Natural killer cell treated with Interleukin-12 subunit alpha and Interleukin-12 subunit beta and Interleukin-15 and Interleukin-18, amount 100 ng/mL, for 72 hours (primary cell): ENCODE measurements around the gene RASA3. TPM values are rescaled to one million over a fixed set of nuclear protein-coding genes. Genes with fewer than 3 reads are reported as not detected.
"Not testable (repeated sequence)": the region's sequence is repeated elsewhere in the genome, so short reads cannot be mapped to it uniquely, and the experiment has no call there.

Experiments used
- ATAC-seq, 2 donors: fragments of 150-1000 bp; cut with Tn5 transposase in 1 of 2; sonication (Bioruptor Pico), chemical (Tn5 transposase) in 1 of 2; 2 replicates each; pipeline ENCODE4 v1.10.0; 2021
- DNase-seq: peaks from one replicate; pipeline ENCODE4 v3.0.0; 2022; ENCODE audit warnings: low spot score
- H3K27ac Mint-ChIP-seq, 2 donors: 1 replicate in 1 of 2; 2 replicates in 1 of 2; pipeline ENCODE4 v1.8.0; 2022; ENCODE audit warnings: mixed read lengths in 2 of 2, mild to moderate bottlenecking in 1 of 2, moderate library complexity in 1 of 2
- H3K27me3 Mint-ChIP-seq, 2 donors: 1 replicate in 1 of 2; 2 replicates in 1 of 2; pipeline ENCODE4 v1.8.0; 2022; ENCODE audit warnings: mixed read lengths in 2 of 2
- H3K36me3 Mint-ChIP-seq: one replicate; pipeline ENCODE4 v1.8.0; 2022; ENCODE audit warnings: mixed read lengths
- H3K4me1 Mint-ChIP-seq, 2 donors: 1 replicate in 1 of 2; 2 replicates in 1 of 2; pipeline ENCODE4 v1.8.0; 2022; ENCODE audit warnings: low read depth in 2 of 2, mixed read lengths in 2 of 2, mild to moderate bottlenecking in 1 of 2
- H3K4me3 Mint-ChIP-seq: one replicate; pipeline ENCODE4 v1.8.0; 2022; ENCODE audit warnings: mixed read lengths
- H3K9me3 Mint-ChIP-seq: 2 replicates; pipeline ENCODE4 v1.8.0; 2022; ENCODE audit warnings: mixed read lengths
- total RNA-seq, 2 donors: library from RNA; stranded (reverse); gene quantifications; one replicate each; pipeline ENCODE4 v1.2.3, GENCODE V29; 2022

RASA3 gene
- total RNA-seq, 2 donors from 2014 or later = 6.9 to 11.7 TPM

- no peak for ATAC-seq
- peak overlapping the region; percentile 51 for H3K4me3 Mint-ChIP-seq
- no peaks in the 10 kb centered on the region for H3K36me3 Mint-ChIP-seq
- peak; percentile 37 for DNase-seq
- H3K27ac Mint-ChIP-seq = peak overlapping the region; percentile 76 to 77
- no peaks in the 10 kb centered on the region for H3K27me3 Mint-ChIP-seq
- H3K4me1 Mint-ChIP-seq = peaks cover 46 to 47% of the 10 kb centered on the region in 2 donors
- no peaks in the 10 kb centered on the region for H3K9me3 Mint-ChIP-seq
These were observed 18.3 kb downstream of the RASA3 start for GRCh38 chr13:114114006-114114640.

- H3K27me3 Mint-ChIP-seq, ATAC-seq, H3K9me3 Mint-ChIP-seq, DNase-seq, H3K36me3 Mint-ChIP-seq, H3K4me3 Mint-ChIP-seq: not testable (repeated sequence)
- peak overlapping the region; percentile 54 to 80 for H3K27ac Mint-ChIP-seq
- H3K4me1 Mint-ChIP-seq = peaks cover 47% of the 10 kb centered on the region in 2 donors
These were observed 19.0 kb downstream of the RASA3 start for GRCh38 chr13:114113395-114113794.

- Mint-ChIP-seq H3K4me1 (peaks cover 48 to 49% of the 10 kb centered on the region in 2 donors), H3K9me3 (no peaks in the 10 kb centered on the region)
- no peak for ATAC-seq
These were observed 19.5 kb downstream of the RASA3 start for GRCh38 chr13:114112826-114113322.

GRCh38 chr13:114112231-114112825, 20.1 kb downstream of the RASA3 start:
- Mint-ChIP-seq H3K4me3 (no peak overlapping the region), H3K9me3 (no peaks in the 10 kb centered on the region), H3K4me1 (peaks cover 50% of the 10 kb centered on the region in 2 donors), H3K36me3 (no peaks in the 10 kb centered on the region), H3K27ac (peak overlapping the region; percentile 61 to 92), H3K27me3 (no peaks in the 10 kb centered on the region)
- ATAC-seq (no peak), DNase-seq (peak; percentile 46)

More at GRCh38 chr13:114112826-114113322, 19.5 kb downstream of the RASA3 start:
- H3K27me3 Mint-ChIP-seq = no peaks in the 10 kb centered on the region
- peak overlapping the region; percentile 54 to 80 for H3K27ac Mint-ChIP-seq
- H3K4me3 Mint-ChIP-seq = no peak overlapping the region
- no peaks in the 10 kb centered on the region for H3K36me3 Mint-ChIP-seq
- DNase-seq = peak; percentile 38

- H3K36me3 Mint-ChIP-seq = no peaks in the 10 kb centered on the region
- peaks cover 50 to 55% of the 10 kb centered on the region in 2 donors for H3K4me1 Mint-ChIP-seq
- ATAC-seq = peak in 1 of 2 donors; percentile 58
- H3K9me3 Mint-ChIP-seq = no peaks in the 10 kb centered on the region
- H3K27me3 Mint-ChIP-seq = no peaks in the 10 kb centered on the region
- peak overlapping the region; percentile 41 for H3K4me3 Mint-ChIP-seq
- DNase-seq = peak; percentile 51
- H3K27ac Mint-ChIP-seq = peak overlapping the region; percentile 61 to 92
These were observed 20.8 kb downstream of the RASA3 start for GRCh38 chr13:114111577-114111976.

- not testable (repeated sequence) for H3K27me3 Mint-ChIP-seq, H3K36me3 Mint-ChIP-seq, DNase-seq, ATAC-seq, H3K9me3 Mint-ChIP-seq
- H3K27ac Mint-ChIP-seq = peak overlapping the region; percentile 86 to 91
- peaks cover 52 to 57% of the 10 kb centered on the region in 2 donors for H3K4me1 Mint-ChIP-seq
- H3K4me3 Mint-ChIP-seq = peak overlapping the region; percentile 80
These were observed 21.6 kb downstream of the RASA3 start for GRCh38 chr13:114110830-114111189.

GRCh38 chr13:114110091-114110829, 22.2 kb downstream of the RASA3 start:
- H3K27me3 Mint-ChIP-seq = no peaks in the 10 kb centered on the region
- no peaks in the 10 kb centered on the region for H3K9me3 Mint-ChIP-seq
- H3K27ac Mint-ChIP-seq = peak overlapping the region; percentile 86 to 91
- peaks cover 52 to 54% of the 10 kb centered on the region in 2 donors for H3K4me1 Mint-ChIP-seq
- H3K36me3 Mint-ChIP-seq = no peaks in the 10 kb centered on the region
- ATAC-seq = peak; percentile 79 to 82
- DNase-seq = peak; percentile 76
- peak overlapping the region; percentile 80 for H3K4me3 Mint-ChIP-seq

GRCh38 chr13:114109641-114110041, 22.8 kb downstream of the RASA3 start:
- Mint-ChIP-seq H3K36me3 (no peaks in the 10 kb centered on the region), H3K27ac (peak overlapping the region; percentile 86 to 91), H3K9me3 (no peaks in the 10 kb centered on the region), H3K27me3 (no peaks in the 10 kb centered on the region), H3K4me3 (peak overlapping the region; percentile 80), H3K4me1 (peaks cover 49 to 54% of the 10 kb centered on the region in 2 donors)
- DNase-seq (peak; percentile 60), ATAC-seq (peak in 1 of 2 donors; percentile 2)

GRCh38 chr13:114108894-114109293, 23.5 kb downstream of the RASA3 start:
- no peaks in the 10 kb centered on the region for H3K9me3 Mint-ChIP-seq
- peak overlapping the region; percentile 86 to 91 for H3K27ac Mint-ChIP-seq
- peak overlapping the region; percentile 83 for H3K4me3 Mint-ChIP-seq
- H3K4me1 Mint-ChIP-seq = peaks cover 48 to 52% of the 10 kb centered on the region in 2 donors
- H3K36me3 Mint-ChIP-seq = no peaks in the 10 kb centered on the region
- no peaks in the 10 kb centered on the region for H3K27me3 Mint-ChIP-seq
- DNase-seq (peak; percentile 46), ATAC-seq (no peak)

GRCh38 chr13:114108141-114108761, 24.2 kb downstream of the RASA3 start:
- DNase-seq (peak; percentile 46), ATAC-seq (peak in 1 of 2 donors; percentile 4)
- Mint-ChIP-seq H3K27ac (peak overlapping the region; percentile 84 to 91), H3K9me3 (no peaks in the 10 kb centered on the region), H3K36me3 (no peaks in the 10 kb centered on the region), H3K4me1 (peaks cover 47 to 51% of the 10 kb centered on the region in 2 donors), H3K27me3 (no peaks in the 10 kb centered on the region), H3K4me3 (peak overlapping the region; percentile 83)

GRCh38 chr13:114107686-114108081, 24.7 kb downstream of the RASA3 start:
- Mint-ChIP-seq H3K4me1 (peaks cover 44 to 48% of the 10 kb centered on the region in 2 donors), H3K9me3 (no peaks in the 10 kb centered on the region), H3K27ac (peak overlapping the region; percentile 84 to 91), H3K27me3 (no peaks in the 10 kb centered on the region), H3K36me3 (no peaks in the 10 kb centered on the region), H3K4me3 (peak overlapping the region; percentile 83)
- ATAC-seq (no peak), DNase-seq (no peak)

- DNase-seq = peak; percentile 37
- no peak for ATAC-seq
- Mint-ChIP-seq H3K9me3 (no peaks in the 10 kb centered on the region), H3K4me1 (peaks cover 44 to 50% of the 10 kb centered on the region in 2 donors), H3K27me3 (no peaks in the 10 kb centered on the region), H3K4me3 (no peak overlapping the region), H3K27ac (no peak overlapping the region), H3K36me3 (no peaks in the 10 kb centered on the region)
These were observed 25.3 kb downstream of the RASA3 start for GRCh38 chr13:114106991-114107685.

- H3K4me3 Mint-ChIP-seq = no peak overlapping the region
- DNase-seq = no peak
- no peak for ATAC-seq
- H3K27ac Mint-ChIP-seq = no peak overlapping the region
- H3K4me1 Mint-ChIP-seq = peaks cover 47 to 50% of the 10 kb centered on the region in 2 donors
- H3K36me3 Mint-ChIP-seq = no peaks in the 10 kb centered on the region
- H3K9me3 Mint-ChIP-seq = no peaks in the 10 kb centered on the region
- no peaks in the 10 kb centered on the region for H3K27me3 Mint-ChIP-seq
These were observed 25.9 kb downstream of the RASA3 start for GRCh38 chr13:114106526-114106925.
